ENCODE measurements around the gene EDIL3. TPM values are rescaled to one million over a fixed set of nuclear protein-coding genes. Genes with fewer than 3 reads are reported as not detected.

EDIL3 gene
- total and polyA plus RNA-seq, 2 of the 13 experiments (the other 11 are each of a cell fraction or from before 2014, with no cell fraction given) = 0.01 TPM; not detected in 1

DNA sequence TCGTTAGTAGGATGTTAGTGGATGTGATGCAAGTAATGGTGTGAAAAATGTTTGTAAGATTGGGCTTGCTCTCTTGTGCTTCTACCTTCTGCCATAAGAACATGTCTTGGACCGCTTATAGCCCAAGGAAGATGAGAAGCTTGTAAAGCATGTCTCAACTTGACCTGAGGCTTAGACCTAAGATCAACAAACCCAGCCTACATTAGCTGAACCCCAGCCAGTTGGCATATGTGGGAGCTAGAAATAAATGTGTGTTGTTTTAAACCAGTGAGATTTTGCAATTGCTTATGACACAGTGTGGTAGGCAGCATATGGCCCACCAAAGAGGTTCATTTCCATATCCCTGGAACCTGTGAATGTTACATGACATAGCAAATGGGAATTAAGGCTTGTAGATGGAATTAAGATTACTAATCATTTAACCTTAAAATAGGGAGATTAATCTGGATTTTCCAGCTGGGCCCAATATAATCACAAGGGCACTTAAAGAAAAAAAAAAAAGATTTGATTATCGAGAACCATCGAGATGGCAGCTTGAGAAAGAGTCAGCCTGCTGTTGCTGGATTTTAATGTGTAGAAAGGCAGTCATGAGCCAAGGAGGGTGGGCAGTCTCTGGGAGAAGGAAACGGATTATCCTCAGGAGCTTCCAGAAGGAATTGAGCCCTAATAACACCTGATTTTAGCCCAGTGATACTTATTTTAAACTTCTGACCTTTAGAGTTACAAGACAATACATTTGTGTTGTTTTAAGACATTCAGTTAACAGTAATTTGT lies 27.3 kb upstream of the EDIL3 start:
- H3K27ac ChIP-seq (ENCODE audit: extremely low read length, insufficient read depth, low read length) = no peak overlapping the region
- ATAC-seq (no peak), FAIRE-seq (no peak), DNase-seq (ENCODE audit: low spot score) (no peak)
- no peaks in the 10 kb centered on the region for H3K4me1 ChIP-seq (ENCODE audit: insufficient read depth, low read length)
- H3K4me3 ChIP-seq (replicated peaks in 1 of 3; ENCODE audit: insufficient read depth in 1 of 3, low read depth in 2 of 3, low read length in 3 of 3) = no peak overlapping the region
- H3K9ac ChIP-seq (ENCODE audit: insufficient read depth, low read depth, low read length) = no peak overlapping the region
- ChIA-PET POLR2A (no interaction called here), CTCF (ENCODE audit: low intra/inter-chr PET ratio, low total read pairs) (no interaction called here)
- BruUV-seq (replicated peaks) = no TSS peak
- in situ Hi-C loops (cut with HindIII; ENCODE audit: extremely low pct_ligation_motif_present, low pct_unique_long_range_greater_than_20kb) = no loop called here
- WGBS (ENCODE audit: low lambda C conversion rate) = 17% methylated on average over 5 of the region's 5 CpGs
- H2AFZ ChIP-seq (ENCODE audit: low read length) = no peak overlapping the region
- H3K9me3 ChIP-seq (ENCODE audit: low read length) = no peaks in the 10 kb centered on the region
- no peaks in the 10 kb centered on the region for H3K36me3 ChIP-seq (replicated peaks in 1 of 2; ENCODE audit: control insufficient read depth in 1 of 2, insufficient read depth in 2 of 2, low read length in 2 of 2)
- no peak overlapping the region for H3K4me2 ChIP-seq (ENCODE audit: low read depth, low read length)
- intact Hi-C loops (cut with micrococcal nuclease; ENCODE audit: unreplicated experiment) = no loop called here
- H3K79me2 ChIP-seq (ENCODE audit: insufficient read depth, low read length) = no peaks in the 10 kb centered on the region
- no peak for TF ChIP-seq ZFP36 (IDR thresholded peaks at IDR 0.05; ENCODE audit: borderline replicate concordance, low read depth, low read length, partially characterized antibody)
- TF ChIP-seq, protein P1, sequence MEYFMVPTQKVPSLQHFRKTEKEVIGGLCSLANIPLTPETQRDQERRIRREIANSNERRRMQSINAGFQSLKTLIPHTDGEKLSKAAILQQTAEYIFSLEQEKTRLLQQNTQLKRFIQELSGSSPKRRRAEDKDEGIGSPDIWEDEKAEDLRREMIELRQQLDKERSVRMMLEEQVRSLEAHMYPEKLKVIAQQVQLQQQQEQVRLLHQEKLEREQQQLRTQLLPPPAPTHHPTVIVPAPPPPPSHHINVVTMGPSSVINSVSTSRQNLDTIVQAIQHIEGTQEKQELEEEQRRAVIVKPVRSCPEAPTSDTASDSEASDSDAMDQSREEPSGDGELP (IDR thresholded peaks at IDR 0.05; ENCODE audit: borderline replicate concordance, low read depth) = no peak
- no peak for TF ChIP-seq IRX3 (CRISPR knock-in tag; IDR thresholded peaks at IDR 0.05; ENCODE audit: borderline replicate concordance, low read depth)
- TF ChIP-seq KLF13 (CRISPR knock-in tag; IDR thresholded peaks at IDR 0.05) = no peak
- no peak for TF ChIP-seq CCAR2 (optimal IDR thresholded peaks at IDR 0.05; ENCODE audit: low read depth, low read length)
- TF ChIP-seq, protein P2, sequence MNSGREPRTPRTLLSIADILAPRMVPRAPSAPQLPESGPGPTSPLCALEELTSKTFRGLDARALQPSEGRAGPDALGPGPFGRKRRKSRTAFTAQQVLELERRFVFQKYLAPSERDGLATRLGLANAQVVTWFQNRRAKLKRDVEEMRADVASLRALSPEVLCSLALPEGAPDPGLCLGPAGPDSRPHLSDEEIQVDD (CRISPR knock-in tag; IDR thresholded peaks at IDR 0.05; ENCODE audit: borderline replicate concordance) = no peak
- no peak for TF ChIP-seq ZNF337 (CRISPR knock-in tag; IDR thresholded peaks at IDR 0.05; ENCODE audit: borderline replicate concordance, low read depth)
- TF ChIP-seq HES4 (CRISPR knock-in tag; IDR thresholded peaks at IDR 0.05; ENCODE audit: borderline replicate concordance) = no peak
- no peak for TF ChIP-seq ZEB1 (IDR thresholded peaks at IDR 0.05; ENCODE audit: insufficient replicate concordance, low read depth)
- TF ChIP-seq, protein P3, sequence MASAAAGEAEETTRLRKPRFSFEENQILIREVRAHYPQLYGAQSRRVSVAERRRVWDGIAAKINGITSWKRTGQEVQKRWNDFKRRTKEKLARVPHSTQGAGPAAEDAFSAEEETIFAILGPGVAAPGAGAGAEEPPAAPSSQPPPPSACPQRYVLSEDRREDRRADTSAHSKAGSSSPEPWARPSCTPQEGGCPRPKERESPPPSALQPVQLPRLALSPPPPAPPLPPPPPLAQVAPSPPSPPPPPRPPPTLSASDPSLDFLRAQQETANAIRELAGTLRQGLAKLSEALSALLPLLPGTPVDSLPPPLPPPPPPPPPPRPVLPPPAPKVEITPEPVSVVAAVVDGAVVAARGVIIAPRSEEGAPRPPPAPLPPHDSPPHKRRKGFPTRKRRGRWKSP (CRISPR knock-in tag; IDR thresholded peaks at IDR 0.05) = no peak
- no peak for TF ChIP-seq RAD51 (IDR thresholded peaks at IDR 0.05; ENCODE audit: borderline replicate concordance)
- H3K27me3 ChIP-seq (ENCODE audit: control insufficient read depth in 1 of 2, insufficient read depth in 2 of 2, low read length in 2 of 2) = no peaks in the 10 kb centered on the region
- no peaks in the 10 kb centered on the region for H4K20me1 ChIP-seq (ENCODE audit: insufficient read depth, low read length)

All from HepG2 (cell line).